Endodermal cell (in vitro differentiated cells): ENCODE data around the gene TCP11. TPM values are rescaled to one million over a fixed set of nuclear protein-coding genes. Genes with fewer than 3 reads are reported as not detected.

Experiments
- DNase-seq: peaks from one replicate; pipeline ENCODE4 v3.0.0-alpha.2; 2017
- H3K27ac ChIP-seq: 2 replicates; pipeline ENCODE4 v1.5.1; 2013; ENCODE audit warnings: mild to moderate bottlenecking, low read depth, low read length, moderate library complexity
- H3K27me3 ChIP-seq: 2 replicates; pipeline ENCODE4 v1.6.1; 2013; ENCODE audit warnings: mild to moderate bottlenecking, low read length, moderate library complexity; ENCODE audit not compliant: insufficient read depth, control insufficient read depth, poor library complexity, severe bottlenecking
- H3K36me3 ChIP-seq: 2 replicates; pipeline ENCODE4 v1.7.0; 2013; ENCODE audit warnings: mild to moderate bottlenecking, low read length, moderate library complexity; ENCODE audit not compliant: control insufficient read depth, insufficient read depth
- H3K4me1 ChIP-seq: one replicate; pipeline ENCODE4 v1.7.0; 2013; ENCODE audit warnings: low read length; ENCODE audit not compliant: control insufficient read depth, insufficient read depth
- H3K4me3 ChIP-seq: 2 replicates; pipeline ENCODE4 v1.5.1; 2013; ENCODE audit warnings: mild to moderate bottlenecking, low read length, moderate library complexity
- H3K9ac ChIP-seq: 2 replicates; pipeline ENCODE4 v1.6.1; 2013; ENCODE audit warnings: mild to moderate bottlenecking, low read length, moderate library complexity; ENCODE audit not compliant: poor library complexity, severe bottlenecking; ENCODE audit errors: extremely low read depth
- H3K9me3 ChIP-seq: 2 replicates; pipeline ENCODE4 v1.6.1; 2013; ENCODE audit warnings: mild to moderate bottlenecking, low read length, moderate library complexity; ENCODE audit not compliant: control insufficient read depth
- H3K27ac Mint-ChIP-seq: 2 replicates; pipeline ENCODE4 v1.8.0; 2020; ENCODE audit warnings: mixed read lengths
- H3K27me3 Mint-ChIP-seq: 2 replicates; pipeline ENCODE4 v1.8.0; 2021; ENCODE audit warnings: mild to moderate bottlenecking, mixed read lengths; ENCODE audit not compliant: insufficient read depth
- H3K36me3 Mint-ChIP-seq: 2 replicates; pipeline ENCODE4 v1.8.0; 2020; ENCODE audit warnings: low read depth, mixed read lengths
- H3K4me1 Mint-ChIP-seq: 2 replicates; pipeline ENCODE4 v1.8.0; 2020; ENCODE audit warnings: mixed read lengths
- H3K4me3 Mint-ChIP-seq: 2 replicates; pipeline ENCODE4 v1.8.0; 2020; ENCODE audit warnings: mild to moderate bottlenecking, moderate library complexity, mixed read lengths
- H3K9me3 Mint-ChIP-seq: 2 replicates; pipeline ENCODE4 v1.8.0; 2020; ENCODE audit warnings: mild to moderate bottlenecking, mixed read lengths
- WGBS, 2 experiments: methylation state at CpG; one replicate each; pipeline versions ENCODE4 v1.1.5 to v1.1.7; 2013; ENCODE audit warnings: missing lambda C conversion rate in 2 of 2, mixed read lengths in 1 of 2; ENCODE audit not compliant: insufficient coverage in 1 of 2, insufficient read length in 1 of 2; 5-methylcytosine and 5-hydroxymethylcytosine counted together
- total RNA-seq, 2 donors: library from RNA; stranded (reverse); fragmentation: NEBNext Ultra II Directional in 1 of 2; extraction: Animal tissue kit (Norgen Biotek cat#: 25700) in 1 of 2; gene quantifications; 2 replicates in 1 of 2; 3 replicates in 1 of 2; pipeline ENCODE4 v1.2.1, GENCODE V29; 2021
- TF ChIP-seq, protein P1 (sequence below): fragments of 200-600 bp; sonication (generic); conservative IDR thresholded peaks from 2 replicates; pipeline ENCODE4 v1.5.0; 2021; ENCODE audit warnings: antibody characterized with exemption, mild to moderate bottlenecking

Gene TCP11
- total RNA-seq, 2 donors from 2014 or later, result not detected

DNA sequence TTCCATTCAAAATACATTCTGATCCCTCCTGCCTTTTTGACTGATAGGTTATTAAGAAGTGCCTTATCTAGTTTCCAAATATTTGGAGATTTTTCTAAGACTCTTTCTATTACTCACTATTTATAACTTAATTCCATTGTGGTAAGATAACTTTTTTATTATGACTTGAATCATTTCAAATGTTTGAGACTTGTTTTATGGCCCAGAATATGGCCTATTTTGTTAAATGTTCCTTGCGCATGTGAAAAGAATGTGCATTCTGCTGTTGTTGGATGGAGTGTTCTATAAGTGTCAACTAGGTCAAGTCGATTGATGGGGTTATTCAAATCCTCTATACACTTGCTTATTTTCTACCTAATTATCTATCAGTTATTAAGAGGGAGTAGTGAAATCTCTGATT is 13.1 kb upstream of the TCP11 start:
- Histone ChIP-seq H3K4me1 (no peaks in the 10 kb centered on the region), H3K27ac (no peak overlapping the region), H3K36me3 (no peaks in the 10 kb centered on the region), H3K27me3 (peaks cover 4% of the 10 kb centered on the region), H3K9me3 (no peaks in the 10 kb centered on the region), H3K9ac (no peak overlapping the region), H3K4me3 (no peak overlapping the region)
- H3K27ac Mint-ChIP-seq, result no peak overlapping the region
- no peak overlapping the region for H3K4me3 Mint-ChIP-seq
- WGBS, 2 experiments, result 100% methylated on average over 1 of the region's 2 CpGs; no CpG with 5 or more reads in 1 of the 2 experiments
- no peak for DNase-seq
- peaks cover 27% of the 10 kb centered on the region for H3K27me3 Mint-ChIP-seq
- no peaks in the 10 kb centered on the region for H3K9me3 Mint-ChIP-seq
- H3K36me3 Mint-ChIP-seq, result no peaks in the 10 kb centered on the region
- TF ChIP-seq, protein P1, sequence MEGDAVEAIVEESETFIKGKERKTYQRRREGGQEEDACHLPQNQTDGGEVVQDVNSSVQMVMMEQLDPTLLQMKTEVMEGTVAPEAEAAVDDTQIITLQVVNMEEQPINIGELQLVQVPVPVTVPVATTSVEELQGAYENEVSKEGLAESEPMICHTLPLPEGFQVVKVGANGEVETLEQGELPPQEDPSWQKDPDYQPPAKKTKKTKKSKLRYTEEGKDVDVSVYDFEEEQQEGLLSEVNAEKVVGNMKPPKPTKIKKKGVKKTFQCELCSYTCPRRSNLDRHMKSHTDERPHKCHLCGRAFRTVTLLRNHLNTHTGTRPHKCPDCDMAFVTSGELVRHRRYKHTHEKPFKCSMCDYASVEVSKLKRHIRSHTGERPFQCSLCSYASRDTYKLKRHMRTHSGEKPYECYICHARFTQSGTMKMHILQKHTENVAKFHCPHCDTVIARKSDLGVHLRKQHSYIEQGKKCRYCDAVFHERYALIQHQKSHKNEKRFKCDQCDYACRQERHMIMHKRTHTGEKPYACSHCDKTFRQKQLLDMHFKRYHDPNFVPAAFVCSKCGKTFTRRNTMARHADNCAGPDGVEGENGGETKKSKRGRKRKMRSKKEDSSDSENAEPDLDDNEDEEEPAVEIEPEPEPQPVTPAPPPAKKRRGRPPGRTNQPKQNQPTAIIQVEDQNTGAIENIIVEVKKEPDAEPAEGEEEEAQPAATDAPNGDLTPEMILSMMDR, result no peak
- no peaks in the 10 kb centered on the region for H3K4me1 Mint-ChIP-seq

DNA sequence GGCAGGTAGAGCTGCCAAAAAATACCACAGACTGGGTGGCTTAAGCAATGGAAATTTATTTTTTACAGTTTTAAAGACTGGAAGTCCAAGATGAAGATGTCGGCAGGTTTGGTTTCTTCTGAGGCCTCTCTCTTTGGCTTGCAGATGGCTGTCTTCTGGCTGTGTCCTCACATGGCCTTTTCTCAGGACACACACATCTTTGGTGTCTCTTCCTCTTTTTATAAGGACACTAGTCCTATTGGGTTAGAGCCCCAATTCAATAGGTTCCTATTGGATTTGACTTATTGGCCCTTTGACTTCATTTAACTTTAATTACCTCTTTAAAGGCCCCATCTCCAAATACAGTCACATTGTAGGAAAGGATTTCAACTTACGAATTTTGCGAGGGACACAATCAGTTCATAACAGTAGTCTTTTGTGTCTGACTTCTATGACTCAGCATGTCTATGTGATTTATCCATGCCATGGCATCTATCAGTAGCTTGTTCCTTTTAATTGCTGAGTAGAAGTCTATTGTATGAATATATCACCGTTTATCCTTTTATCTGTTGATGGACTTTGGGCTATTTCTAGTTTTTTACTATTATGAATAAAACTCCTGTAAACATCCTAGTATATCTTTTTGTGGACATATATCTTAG is 11.0 kb upstream of the TCP11 start:
- peaks cover 19% of the 10 kb centered on the region for H3K4me1 Mint-ChIP-seq
- peaks cover 42% of the 10 kb centered on the region for H3K27me3 Mint-ChIP-seq
- no peaks in the 10 kb centered on the region for H3K9me3 ChIP-seq
- no peak overlapping the region for H3K4me3 Mint-ChIP-seq
- H3K27ac ChIP-seq, result no peak overlapping the region
- H3K9me3 Mint-ChIP-seq, result no peaks in the 10 kb centered on the region
- TF ChIP-seq, protein P1, result no peak
- no peak for DNase-seq
- H3K4me1 ChIP-seq, result peaks cover 4% of the 10 kb centered on the region
- no peak overlapping the region for H3K9ac ChIP-seq
- peaks cover 5% of the 10 kb centered on the region for H3K27me3 ChIP-seq
- 93 to 97% methylated on average over 3 of the region's 4 CpGs for WGBS, 2 experiments
- no peak overlapping the region for H3K4me3 ChIP-seq
- H3K27ac Mint-ChIP-seq, result no peak overlapping the region
- no peaks in the 10 kb centered on the region for H3K36me3 ChIP-seq
- H3K36me3 Mint-ChIP-seq, result no peaks in the 10 kb centered on the region

DNA sequence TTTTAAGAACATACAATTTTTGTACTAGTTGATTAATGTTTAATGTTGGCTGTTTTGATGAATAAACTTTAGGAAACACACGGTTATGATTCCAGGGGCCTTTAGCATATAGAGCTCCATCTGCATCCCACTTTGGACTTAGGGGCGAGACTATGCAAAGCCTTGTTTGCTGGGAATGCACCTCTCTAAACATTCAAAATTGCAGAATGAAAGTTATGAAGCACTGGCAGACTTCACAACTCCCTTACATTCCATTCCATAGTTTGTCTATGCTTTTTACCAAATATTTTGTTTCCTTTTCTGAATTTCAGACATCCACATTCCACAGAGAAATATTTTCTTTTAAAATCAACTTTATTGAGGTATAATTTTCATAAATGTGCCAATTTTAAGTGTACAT is 10.3 kb upstream of the TCP11 start:
- H3K27ac Mint-ChIP-seq, result no peak overlapping the region
- peaks cover 49% of the 10 kb centered on the region for H3K27me3 Mint-ChIP-seq
- H3K4me3 Mint-ChIP-seq, result no peak overlapping the region
- H3K4me1 ChIP-seq, result peaks cover 4% of the 10 kb centered on the region
- H3K36me3 Mint-ChIP-seq, result no peaks in the 10 kb centered on the region
- TF ChIP-seq, protein P1, result no peak
- 89 to 100% methylated on average over 1 to 2 of the region's 2 CpGs for WGBS, 2 experiments
- DNase-seq, result no peak
- no peak overlapping the region for H3K9ac ChIP-seq
- peaks cover 24% of the 10 kb centered on the region for H3K4me1 Mint-ChIP-seq
- no peaks in the 10 kb centered on the region for H3K9me3 Mint-ChIP-seq
- H3K36me3 ChIP-seq, result no peaks in the 10 kb centered on the region
- peaks cover 5% of the 10 kb centered on the region for H3K27me3 ChIP-seq
- no peak overlapping the region for H3K4me3 ChIP-seq
- no peaks in the 10 kb centered on the region for H3K9me3 ChIP-seq
- no peak overlapping the region for H3K27ac ChIP-seq
